Endothelial cell of umbilical vein (primary cell): ENCODE results near the gene RTN4RL1. TPM values are rescaled to one million over a fixed set of nuclear protein-coding genes. Genes with fewer than 3 reads are reported as not detected.

Experiments used
- BruUV-seq: library from RNA; stranded (reverse); fragments of 400-500 nt; replicated peaks from 2 replicates; lab custom pipeline; 2021; lab: Mats Ljungman, UMichigan
- CTCF ChIA-PET: fragments of 300-600, 350-600 bp; sonication (Branson Sonifier 250); formaldehyde crosslinking; loops from one replicate; lab custom pipeline; 2021; ENCODE audit warnings: antibody characterized with exemption, inconsistent platforms; lab: Charles Lee
- POLR2A ChIA-PET: fragments of 300-600, 350-600 bp; sonication (Branson Sonifier 250); formaldehyde crosslinking; loops from one replicate; lab custom pipeline; 2021; ENCODE audit warnings: antibody characterized with exemption, inconsistent platforms; lab: Charles Lee
- DNase-seq: peaks from one replicate; pipeline ENCODE4 v3.0.0-alpha.2; 2011; ENCODE audit warnings: low read depth, low spot score
- FAIRE-seq: peaks from 2 replicates; lab custom pipeline; 2011; peaks lifted over from hg19 to GRCh38; lab: Jason Lieb, UNC
- H2AFZ ChIP-seq: 2 replicates; pipeline ENCODE4 v1.6.0; 2012; ENCODE audit warnings: low read depth, low read length, control low read depth, inconsistent platforms
- H3K27ac ChIP-seq: 2 replicates; pipeline ENCODE4 v1.5.1; 2011; ENCODE audit warnings: low read depth, mild to moderate bottlenecking, control low read depth, low read length, moderate library complexity; ENCODE audit not compliant: insufficient read depth
- H3K27me3 ChIP-seq, 2 experiments: 2 replicates each; pipeline versions ENCODE4 v1.6.0 to v1.6.1; 2011; ENCODE audit warnings: low read length in 2 of 2, mixed read lengths in 1 of 2; ENCODE audit not compliant: control insufficient read depth in 2 of 2, insufficient read depth in 2 of 2
- H3K36me3 ChIP-seq, 2 experiments: 2 replicates in 1 of 2; 3 replicates in 1 of 2; pipeline ENCODE4 v1.5.1; 2011; ENCODE audit warnings: low read length in 2 of 2, mild to moderate bottlenecking in 1 of 2, moderate library complexity in 1 of 2; ENCODE audit not compliant: control insufficient read depth in 2 of 2, insufficient read depth in 2 of 2; ENCODE audit errors: extremely low read depth in 1 of 2
- H3K4me1 ChIP-seq: 3 replicates; pipeline ENCODE4 v1.5.1; 2011; ENCODE audit warnings: mild to moderate bottlenecking, low read length; ENCODE audit not compliant: control insufficient read depth, insufficient read depth; ENCODE audit errors: extremely low read depth
- H3K4me2 ChIP-seq: 2 replicates; pipeline ENCODE4 v1.6.1; 2011; ENCODE audit warnings: low read length, control low read depth, mixed read lengths; ENCODE audit not compliant: insufficient read depth
- H3K4me3 ChIP-seq, 3 experiments: fragments of 200-600 bp in 1 of 3; sonication (generic), shearing (Covaris generic) in 1 of 3; replicated peaks in 1 of 3; 2 replicates each; pipeline ENCODE4 v1.5.1; 2011 to 2016; ENCODE audit warnings: control low read depth in 3 of 3, low read length in 3 of 3, mild to moderate bottlenecking in 2 of 3, inconsistent platforms in 1 of 3, low read depth in 1 of 3, moderate library complexity in 1 of 3; ENCODE audit not compliant: insufficient read depth in 1 of 3
- H3K79me2 ChIP-seq: 2 replicates; pipeline ENCODE4 v1.6.0; 2012; ENCODE audit warnings: low read length, inconsistent platforms; ENCODE audit not compliant: control insufficient read depth, insufficient read depth
- H3K9ac ChIP-seq: replicated peaks from 2 replicates; pipeline ENCODE3; 2011; ENCODE audit warnings: low read length, control low read depth; ENCODE audit not compliant: insufficient read depth; ENCODE audit errors: extremely low read depth
- H3K9me1 ChIP-seq: replicated peaks from 3 replicates; pipeline ENCODE4 v1.6.0; 2011; ENCODE audit warnings: mild to moderate bottlenecking, low read length; ENCODE audit not compliant: control insufficient read depth, insufficient read depth; ENCODE audit errors: extremely low read depth
- H3K9me3 ChIP-seq: replicated peaks from 2 replicates; pipeline ENCODE4 v1.5.1; 2012; ENCODE audit warnings: low read length, inconsistent platforms; ENCODE audit not compliant: control insufficient read depth, insufficient read depth
- H4K20me1 ChIP-seq: replicated peaks from 2 replicates; pipeline ENCODE3; 2011; ENCODE audit warnings: mild to moderate bottlenecking, low read length; ENCODE audit not compliant: control insufficient read depth, insufficient read depth; ENCODE audit errors: extremely low read depth
- EZH2 ChIP-seq: IDR thresholded peaks from 2 replicates; pipeline ENCODE4 v1.6.1; 2012; ENCODE audit warnings: borderline replicate concordance, low read depth, mild to moderate bottlenecking, moderate library complexity, low read length, inconsistent platforms; ENCODE audit not compliant: severe bottlenecking
- FOS ChIP-seq: IDR thresholded peaks from 2 replicates; pipeline ENCODE4 v1.6.1; 2011; ENCODE audit warnings: mild to moderate bottlenecking, low read length, moderate library complexity, borderline replicate concordance; ENCODE audit not compliant: insufficient read depth
- JUN ChIP-seq: IDR thresholded peaks from 2 replicates; pipeline ENCODE4 v1.6.1; 2011; ENCODE audit warnings: borderline replicate concordance, low read depth; ENCODE audit not compliant: insufficient read length, insufficient read depth
- POLR2A ChIP-seq: IDR thresholded peaks from 2 replicates; pipeline ENCODE4 v1.6.1; 2012; ENCODE audit warnings: low read depth, mild to moderate bottlenecking, control low read depth, low read length
- POLR2AphosphoS5 ChIP-seq: IDR thresholded peaks from 2 replicates; pipeline ENCODE4 v1.6.1; 2012; ENCODE audit warnings: low read depth, mild to moderate bottlenecking, control low read depth, low read length, moderate library complexity; ENCODE audit not compliant: insufficient read depth
- dilution Hi-C: fragments of 300-500 bp; cut with MboI; formaldehyde crosslinking; loops from one replicate; pipeline ENCODE4 v1.15.0; 2019; ENCODE audit warnings: low sequenced_read_pairs; ENCODE audit not compliant: extremely low pct_ligation_motif_present
- intact Hi-C: fragments of 100-400 bp; cut with micrococcal nuclease; formaldehyde crosslinking; loops from one replicate; pipeline ENCODE4 v1.10.0; 2022
- polyA plus RNA-seq, 4 experiments: library from polyadenylated mRNA; depleted of rRNA in 3 of 4; stranded (reverse) in 3 of 4; unstranded in 1 of 4; fragments of >200 nt; gene quantifications; 2 replicates each; pipeline versions ENCODE4 v1.2.1 to v1.2.3, GENCODE V29; 2011 to 2012; ENCODE audit warnings: missing spikeins in 1 of 4
- total RNA-seq: library from RNA; stranded (reverse); gene quantifications from 2 replicates; pipeline ENCODE4 v1.2.3, GENCODE V29; 2021
- TF ChIP-seq, protein P1 (sequence below): IDR thresholded peaks from 2 replicates; pipeline ENCODE4 v1.6.1; 2011; ENCODE audit not compliant: insufficient read depth, insufficient read length
- TF ChIP-seq, protein P2 (sequence below), 2 donors: IDR thresholded peaks; 1 replicate in 1 of 2; 2 replicates in 1 of 2; pipeline ENCODE4 v1.5.1; 2011; ENCODE audit warnings: low read length in 2 of 2, mild to moderate bottlenecking in 2 of 2, moderate library complexity in 2 of 2, control low read depth in 1 of 2, inconsistent platforms in 1 of 2, low read depth in 1 of 2; ENCODE audit not compliant: insufficient read depth in 1 of 2; ENCODE audit errors: extremely low read depth in 1 of 2

The RTN4RL1 gene
- total and polyA plus RNA-seq, 2 donors (not counting 3 experiments of a cell fraction or from before 2014, with no cell fraction given) = 0.04 TPM; not detected in 1

DNA sequence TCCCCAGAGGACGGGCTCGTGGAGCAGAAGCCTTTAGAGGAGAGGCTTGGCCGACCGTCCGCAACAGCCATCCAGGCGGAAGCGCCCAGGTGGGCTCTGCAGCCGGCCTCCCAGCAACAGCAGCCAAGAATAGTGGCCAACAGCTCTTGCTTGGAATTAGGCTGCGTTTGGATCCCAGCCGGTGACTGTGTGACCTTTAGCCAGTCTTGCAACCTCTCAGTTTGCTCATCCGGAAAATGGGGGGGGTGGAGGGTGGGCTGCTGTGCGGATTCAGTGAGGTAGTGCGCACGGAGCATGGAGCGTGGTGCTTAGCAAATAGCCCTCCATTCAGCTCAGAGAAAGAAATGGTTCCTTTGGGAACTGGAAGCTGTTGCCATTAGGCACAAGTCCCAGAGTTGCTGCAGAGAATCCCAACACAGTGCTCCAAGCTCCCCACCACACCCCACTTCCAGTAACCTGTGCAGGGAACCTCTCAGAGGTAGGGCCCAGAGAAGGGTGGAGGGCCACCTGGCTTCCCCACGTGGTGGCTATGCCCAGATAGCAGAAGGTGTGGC is 46.7 kb downstream of the RTN4RL1 start:
- DNase-seq (no peak), FAIRE-seq (no peak)
- H3K4me2 ChIP-seq = no peak overlapping the region
- CTCF ChIA-PET = no interaction called here
- intact Hi-C loops (no loop called here), dilution Hi-C loops (no loop called here)
- H3K4me3 ChIP-seq = no peak overlapping the region
- peaks cover 11 to 13% of the 10 kb centered on the region in 2 experiments for H3K27me3 ChIP-seq
- no TSS peak for BruUV-seq
- H3K9me3 ChIP-seq = no peaks in the 10 kb centered on the region
- no peak overlapping the region for H3K27ac ChIP-seq
- POLR2A ChIA-PET = no interaction called here
- no peaks in the 10 kb centered on the region for H3K36me3 ChIP-seq
- H3K79me2 ChIP-seq = no peaks in the 10 kb centered on the region
- TF ChIP-seq, protein P1, sequence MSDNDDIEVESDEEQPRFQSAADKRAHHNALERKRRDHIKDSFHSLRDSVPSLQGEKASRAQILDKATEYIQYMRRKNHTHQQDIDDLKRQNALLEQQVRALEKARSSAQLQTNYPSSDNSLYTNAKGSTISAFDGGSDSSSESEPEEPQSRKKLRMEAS = no peak
- TF ChIP-seq FOS = no peak
- no peak for TF ChIP-seq POLR2AphosphoS5
- TF ChIP-seq POLR2A = no peak
- no peak for TF ChIP-seq JUN
- TF ChIP-seq, protein P2, sequence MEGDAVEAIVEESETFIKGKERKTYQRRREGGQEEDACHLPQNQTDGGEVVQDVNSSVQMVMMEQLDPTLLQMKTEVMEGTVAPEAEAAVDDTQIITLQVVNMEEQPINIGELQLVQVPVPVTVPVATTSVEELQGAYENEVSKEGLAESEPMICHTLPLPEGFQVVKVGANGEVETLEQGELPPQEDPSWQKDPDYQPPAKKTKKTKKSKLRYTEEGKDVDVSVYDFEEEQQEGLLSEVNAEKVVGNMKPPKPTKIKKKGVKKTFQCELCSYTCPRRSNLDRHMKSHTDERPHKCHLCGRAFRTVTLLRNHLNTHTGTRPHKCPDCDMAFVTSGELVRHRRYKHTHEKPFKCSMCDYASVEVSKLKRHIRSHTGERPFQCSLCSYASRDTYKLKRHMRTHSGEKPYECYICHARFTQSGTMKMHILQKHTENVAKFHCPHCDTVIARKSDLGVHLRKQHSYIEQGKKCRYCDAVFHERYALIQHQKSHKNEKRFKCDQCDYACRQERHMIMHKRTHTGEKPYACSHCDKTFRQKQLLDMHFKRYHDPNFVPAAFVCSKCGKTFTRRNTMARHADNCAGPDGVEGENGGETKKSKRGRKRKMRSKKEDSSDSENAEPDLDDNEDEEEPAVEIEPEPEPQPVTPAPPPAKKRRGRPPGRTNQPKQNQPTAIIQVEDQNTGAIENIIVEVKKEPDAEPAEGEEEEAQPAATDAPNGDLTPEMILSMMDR (IDR thresholded peaks at IDR 0.05; ENCODE audit: extremely low read depth in 1 of 2, insufficient read depth in 1 of 2, low read depth in 1 of 2, low read length in 2 of 2) = no peak
- TF ChIP-seq EZH2 = no peak
- H2AFZ ChIP-seq = no peak overlapping the region
- H3K9ac ChIP-seq = no peak overlapping the region
- H3K4me1 ChIP-seq = no peaks in the 10 kb centered on the region
- H3K9me1 ChIP-seq = no peaks in the 10 kb centered on the region
- no peaks in the 10 kb centered on the region for H4K20me1 ChIP-seq
